ENCODE results near the gene THSD4. TPM values are rescaled to one million over a fixed set of nuclear protein-coding genes. Genes with fewer than 3 reads are reported as not detected.

Gene THSD4
- total and polyA plus RNA-seq, 2 experiments from 2014 or later: 5.1 to 25.5 TPM

DNA sequence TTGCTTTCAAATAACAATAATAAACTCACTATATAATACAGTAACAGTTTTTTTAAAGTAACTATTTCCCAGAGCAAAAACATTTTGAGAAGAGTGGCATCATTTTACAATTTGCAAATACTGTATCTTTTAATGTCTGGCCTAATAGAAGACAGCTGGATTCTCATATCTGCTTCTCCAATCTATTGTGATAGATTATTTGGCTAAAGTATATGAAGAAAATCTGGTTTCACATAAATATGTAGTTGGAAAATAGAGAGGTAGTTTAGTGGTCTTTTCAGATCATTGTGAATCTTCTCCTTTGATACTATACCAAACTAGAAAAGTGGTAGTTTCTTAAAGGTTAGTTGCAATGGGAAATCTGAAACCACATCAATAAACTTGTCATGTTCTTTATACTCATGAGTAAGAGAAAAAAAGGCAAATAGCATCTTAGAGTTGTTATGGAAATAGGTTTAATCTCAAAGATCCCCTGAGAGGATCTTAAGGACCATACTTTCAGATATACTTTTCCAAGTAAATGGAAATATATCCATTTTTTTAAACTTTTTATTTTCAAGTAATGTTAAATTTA is 570.2 kb downstream of the THSD4 start:
- TF ChIP-seq, protein P1, sequence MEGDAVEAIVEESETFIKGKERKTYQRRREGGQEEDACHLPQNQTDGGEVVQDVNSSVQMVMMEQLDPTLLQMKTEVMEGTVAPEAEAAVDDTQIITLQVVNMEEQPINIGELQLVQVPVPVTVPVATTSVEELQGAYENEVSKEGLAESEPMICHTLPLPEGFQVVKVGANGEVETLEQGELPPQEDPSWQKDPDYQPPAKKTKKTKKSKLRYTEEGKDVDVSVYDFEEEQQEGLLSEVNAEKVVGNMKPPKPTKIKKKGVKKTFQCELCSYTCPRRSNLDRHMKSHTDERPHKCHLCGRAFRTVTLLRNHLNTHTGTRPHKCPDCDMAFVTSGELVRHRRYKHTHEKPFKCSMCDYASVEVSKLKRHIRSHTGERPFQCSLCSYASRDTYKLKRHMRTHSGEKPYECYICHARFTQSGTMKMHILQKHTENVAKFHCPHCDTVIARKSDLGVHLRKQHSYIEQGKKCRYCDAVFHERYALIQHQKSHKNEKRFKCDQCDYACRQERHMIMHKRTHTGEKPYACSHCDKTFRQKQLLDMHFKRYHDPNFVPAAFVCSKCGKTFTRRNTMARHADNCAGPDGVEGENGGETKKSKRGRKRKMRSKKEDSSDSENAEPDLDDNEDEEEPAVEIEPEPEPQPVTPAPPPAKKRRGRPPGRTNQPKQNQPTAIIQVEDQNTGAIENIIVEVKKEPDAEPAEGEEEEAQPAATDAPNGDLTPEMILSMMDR (IDR thresholded peaks at IDR 0.05; ENCODE audit: low read depth, low read length): no peak
- no peak for DNase-seq (ENCODE audit: low read depth in 1 of 2, low spot score in 1 of 2)
- no peak overlapping the region for H3K4me3 ChIP-seq
- H3K9me3 ChIP-seq (ENCODE audit: low read depth): no peaks in the 10 kb centered on the region
- H3K27ac ChIP-seq: no peak overlapping the region
- no peaks in the 10 kb centered on the region for H3K4me1 ChIP-seq (ENCODE audit: low read depth)
- H3K36me3 ChIP-seq: no peaks in the 10 kb centered on the region
- no peaks in the 10 kb centered on the region for H3K27me3 ChIP-seq

DNA sequence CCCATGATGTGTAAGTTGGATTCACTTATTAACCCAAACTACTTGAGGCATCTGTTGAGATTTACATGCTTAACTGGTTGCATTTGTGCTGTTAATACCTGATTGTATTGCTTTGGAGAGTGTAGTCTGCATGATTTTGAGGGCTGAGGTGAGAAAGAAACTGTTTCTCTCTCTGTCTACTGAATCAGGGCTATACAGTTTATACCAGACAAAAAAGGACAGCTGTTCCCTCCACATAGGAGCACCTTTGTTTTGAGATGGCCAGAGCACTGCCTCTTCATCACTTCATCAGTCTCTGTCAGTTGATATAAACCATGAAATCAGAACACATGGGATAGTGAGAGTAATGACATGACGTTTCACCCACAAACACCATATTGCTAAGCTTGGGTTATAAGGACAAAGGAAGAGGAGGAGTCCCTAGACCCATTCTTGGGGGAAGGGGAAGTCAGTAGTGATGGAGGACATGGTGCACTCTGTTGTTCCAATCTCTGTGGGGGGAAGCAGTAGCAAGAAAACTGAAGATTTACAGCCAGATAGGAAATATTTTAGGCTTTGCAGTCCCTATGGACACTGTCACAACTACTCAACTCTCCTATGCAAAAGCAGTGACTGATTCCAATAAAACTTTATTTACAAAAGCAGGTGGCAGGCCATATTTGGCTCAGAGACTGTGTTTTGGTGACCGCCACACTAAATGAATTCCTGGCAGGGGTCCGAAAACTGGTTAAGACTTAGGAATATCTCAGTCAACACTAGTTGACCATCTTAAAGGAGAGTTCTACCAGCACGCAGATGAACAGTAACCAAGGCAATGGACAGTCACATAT is 571.2 kb downstream of the THSD4 start:
- Histone ChIP-seq H3K4me3 (no peak overlapping the region), H3K27me3 (no peaks in the 10 kb centered on the region), H3K4me1 (ENCODE audit: low read depth) (no peaks in the 10 kb centered on the region), H3K27ac (no peak overlapping the region), H3K36me3 (no peaks in the 10 kb centered on the region), H3K9me3 (ENCODE audit: low read depth) (no peaks in the 10 kb centered on the region)
- DNase-seq (ENCODE audit: low read depth in 1 of 2, low spot score in 1 of 2): no peak
- TF ChIP-seq, protein P1 (IDR thresholded peaks at IDR 0.05; ENCODE audit: low read depth, low read length): no peak

DNA sequence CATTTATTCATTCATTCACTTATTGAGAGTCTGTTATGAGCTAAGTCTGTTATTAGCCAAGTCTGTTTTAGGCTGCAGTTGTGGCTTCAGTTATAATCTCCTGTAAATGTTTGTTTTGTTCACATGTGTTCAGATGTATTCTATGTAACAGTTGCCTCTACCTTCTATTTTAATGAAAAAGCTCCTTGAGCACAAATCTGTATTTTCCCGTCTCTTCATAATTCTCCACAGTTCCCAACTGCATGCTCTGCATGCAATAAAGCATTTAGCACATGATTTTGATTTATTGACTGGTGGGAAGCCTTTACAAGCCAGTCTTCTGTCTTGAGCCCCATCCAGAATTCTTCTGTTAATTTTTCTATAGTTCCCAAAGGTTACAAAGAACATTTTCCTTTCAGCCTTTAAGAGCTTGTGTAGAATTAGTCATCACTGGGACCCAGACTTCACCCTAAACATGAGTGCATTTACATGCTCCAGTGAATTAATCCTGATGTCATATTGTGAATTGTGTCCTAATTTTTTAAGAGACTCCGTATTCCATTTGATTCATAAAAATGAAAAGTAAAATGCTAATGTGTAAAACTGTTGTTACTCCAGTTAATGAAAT is 572.7 kb downstream of the THSD4 start:
- H3K9me3 ChIP-seq (ENCODE audit: low read depth): no peaks in the 10 kb centered on the region
- TF ChIP-seq, protein P1 (IDR thresholded peaks at IDR 0.05; ENCODE audit: low read depth, low read length): no peak
- no peaks in the 10 kb centered on the region for H3K4me1 ChIP-seq (ENCODE audit: low read depth)
- DNase-seq (ENCODE audit: low read depth in 1 of 2, low spot score in 1 of 2): no peak
- H3K27me3 ChIP-seq: no peaks in the 10 kb centered on the region
- H3K36me3 ChIP-seq: no peaks in the 10 kb centered on the region
- no peak overlapping the region for H3K4me3 ChIP-seq
- H3K27ac ChIP-seq: no peak overlapping the region

DNA sequence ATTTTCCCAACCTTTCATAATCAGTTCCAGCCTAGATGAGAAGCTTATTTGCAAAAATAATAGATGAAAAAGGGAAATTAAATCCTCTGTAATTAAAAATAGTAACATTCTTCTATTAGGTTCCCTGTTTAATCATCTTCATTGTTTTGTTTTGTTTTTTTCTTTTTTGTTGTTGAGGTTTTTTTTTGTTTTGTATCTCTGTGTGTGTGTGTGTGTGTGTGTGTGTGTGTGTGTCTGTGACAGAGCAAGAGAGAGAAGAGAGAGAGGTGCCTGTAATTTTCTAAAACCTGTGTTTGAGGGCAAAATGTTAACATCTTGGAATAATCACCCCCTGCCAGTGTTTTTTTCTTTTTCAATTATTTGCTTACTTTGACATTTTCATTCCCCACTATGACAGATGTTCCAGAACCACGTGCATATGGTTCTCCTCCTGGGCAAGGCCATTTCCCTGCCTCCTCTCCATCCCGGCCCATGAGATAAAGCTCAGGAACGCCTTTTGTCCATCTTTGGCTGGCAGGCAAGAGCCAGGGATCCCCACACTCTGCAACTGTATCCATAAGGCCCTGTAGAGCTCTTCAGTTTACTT is 573.3 kb downstream of the THSD4 start:
- no peaks in the 10 kb centered on the region for H3K4me1 ChIP-seq (ENCODE audit: low read depth)
- H3K27me3 ChIP-seq: no peaks in the 10 kb centered on the region
- DNase-seq (ENCODE audit: low read depth in 1 of 2, low spot score in 1 of 2): no peak
- H3K27ac ChIP-seq: no peak overlapping the region
- H3K4me3 ChIP-seq: no peak overlapping the region
- no peaks in the 10 kb centered on the region for H3K36me3 ChIP-seq
- H3K9me3 ChIP-seq (ENCODE audit: low read depth): no peaks in the 10 kb centered on the region
- TF ChIP-seq, protein P1 (IDR thresholded peaks at IDR 0.05; ENCODE audit: low read depth, low read length): no peak

DNA sequence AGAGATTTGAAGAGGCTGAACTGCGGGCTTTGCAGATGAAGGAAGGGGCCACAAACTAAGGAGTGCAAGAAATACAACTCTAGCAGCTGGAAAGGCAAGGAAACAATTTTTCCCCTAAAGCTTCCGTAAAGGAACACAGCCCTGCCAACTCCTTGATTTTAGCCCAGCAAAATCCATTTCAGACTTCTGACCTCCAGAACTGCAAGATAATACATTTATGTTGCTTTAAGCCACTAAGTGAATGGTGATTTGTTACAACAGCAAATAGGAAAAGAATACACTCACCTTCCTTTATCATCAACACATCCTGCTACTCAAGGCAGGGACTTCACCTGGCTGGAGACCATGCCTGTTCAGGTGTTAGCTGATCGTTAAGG is 575.8 kb downstream of the THSD4 start:
- Histone ChIP-seq H3K27me3 (no peaks in the 10 kb centered on the region), H3K36me3 (no peaks in the 10 kb centered on the region), H3K4me3 (no peak overlapping the region), H3K9me3 (ENCODE audit: low read depth) (no peaks in the 10 kb centered on the region), H3K4me1 (ENCODE audit: low read depth) (no peaks in the 10 kb centered on the region), H3K27ac (no peak overlapping the region)
- TF ChIP-seq, protein P1 (IDR thresholded peaks at IDR 0.05; ENCODE audit: low read depth, low read length): no peak
- DNase-seq (ENCODE audit: low read depth in 1 of 2, low spot score in 1 of 2): no peak

Data from cardiac muscle cell (in vitro differentiated cells and primary cell).